GM10266 (cell line): ENCODE results near the gene MAGI3.
"Not testable (repeated sequence)": the region's sequence is repeated elsewhere in the genome, so short reads cannot be mapped to it uniquely, and the experiment has no call there.

Experiments
- DNase-seq: peaks from one replicate; pipeline ENCODE4 v3.0.0; 2012; ENCODE audit errors: extremely low spot score
- TF ChIP-seq, protein P1 (sequence below): IDR thresholded peaks from 2 replicates; pipeline ENCODE4 v1.5.1; 2012; ENCODE audit warnings: mild to moderate bottlenecking, low read depth; ENCODE audit not compliant: control insufficient read depth, insufficient read depth; ENCODE audit errors: missing control alignments

MAGI3 gene

DNA sequence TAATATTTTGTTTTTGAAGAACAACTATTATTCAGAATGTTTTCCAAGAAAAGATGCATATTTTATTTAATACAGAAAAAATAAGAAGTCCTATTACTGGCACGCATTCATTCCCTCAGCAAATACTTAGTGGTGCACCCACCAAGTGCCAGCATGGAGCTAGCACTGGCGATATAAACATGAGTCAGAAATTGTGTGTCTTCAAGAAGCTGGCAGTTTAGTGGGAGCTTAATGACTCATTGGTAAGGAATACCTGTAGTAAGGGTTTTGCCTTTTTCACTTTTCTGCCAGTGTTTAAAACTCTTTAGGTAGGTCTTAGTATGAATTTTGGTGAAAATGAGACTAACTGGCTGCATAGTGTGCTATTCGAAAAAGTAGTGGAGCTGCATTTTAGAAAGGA, 6.3 kb downstream of the MAGI3 start:
- DNase-seq, result no peak
- TF ChIP-seq, protein P1, sequence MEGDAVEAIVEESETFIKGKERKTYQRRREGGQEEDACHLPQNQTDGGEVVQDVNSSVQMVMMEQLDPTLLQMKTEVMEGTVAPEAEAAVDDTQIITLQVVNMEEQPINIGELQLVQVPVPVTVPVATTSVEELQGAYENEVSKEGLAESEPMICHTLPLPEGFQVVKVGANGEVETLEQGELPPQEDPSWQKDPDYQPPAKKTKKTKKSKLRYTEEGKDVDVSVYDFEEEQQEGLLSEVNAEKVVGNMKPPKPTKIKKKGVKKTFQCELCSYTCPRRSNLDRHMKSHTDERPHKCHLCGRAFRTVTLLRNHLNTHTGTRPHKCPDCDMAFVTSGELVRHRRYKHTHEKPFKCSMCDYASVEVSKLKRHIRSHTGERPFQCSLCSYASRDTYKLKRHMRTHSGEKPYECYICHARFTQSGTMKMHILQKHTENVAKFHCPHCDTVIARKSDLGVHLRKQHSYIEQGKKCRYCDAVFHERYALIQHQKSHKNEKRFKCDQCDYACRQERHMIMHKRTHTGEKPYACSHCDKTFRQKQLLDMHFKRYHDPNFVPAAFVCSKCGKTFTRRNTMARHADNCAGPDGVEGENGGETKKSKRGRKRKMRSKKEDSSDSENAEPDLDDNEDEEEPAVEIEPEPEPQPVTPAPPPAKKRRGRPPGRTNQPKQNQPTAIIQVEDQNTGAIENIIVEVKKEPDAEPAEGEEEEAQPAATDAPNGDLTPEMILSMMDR, result no peak

DNA sequence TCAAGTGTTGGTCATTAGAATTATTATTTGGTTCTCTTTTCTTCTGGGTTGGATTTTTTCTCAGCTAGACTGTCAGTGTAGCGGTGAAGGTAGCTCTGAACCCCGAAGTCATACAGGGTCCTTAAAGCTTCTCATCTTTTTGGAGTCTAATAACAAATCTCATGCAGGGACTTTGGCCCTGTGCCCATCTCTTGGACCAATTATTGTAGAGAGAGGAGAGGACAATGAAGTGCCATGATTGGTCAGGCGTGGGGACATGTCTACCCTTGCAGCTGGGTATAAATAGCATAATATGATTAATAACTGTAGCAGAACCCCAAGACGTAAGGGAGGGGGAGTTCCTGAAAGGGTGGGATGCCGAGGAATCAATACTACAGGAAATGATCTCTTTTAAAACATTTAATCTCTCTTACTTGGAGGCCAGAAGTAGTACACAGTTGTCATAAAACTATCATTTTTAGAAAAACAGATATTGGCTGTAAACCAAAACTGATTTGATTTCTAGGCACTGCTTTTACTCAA, 8.8 kb downstream of the MAGI3 start:
- TF ChIP-seq, protein P1, result no peak
- DNase-seq, result no peak

DNA sequence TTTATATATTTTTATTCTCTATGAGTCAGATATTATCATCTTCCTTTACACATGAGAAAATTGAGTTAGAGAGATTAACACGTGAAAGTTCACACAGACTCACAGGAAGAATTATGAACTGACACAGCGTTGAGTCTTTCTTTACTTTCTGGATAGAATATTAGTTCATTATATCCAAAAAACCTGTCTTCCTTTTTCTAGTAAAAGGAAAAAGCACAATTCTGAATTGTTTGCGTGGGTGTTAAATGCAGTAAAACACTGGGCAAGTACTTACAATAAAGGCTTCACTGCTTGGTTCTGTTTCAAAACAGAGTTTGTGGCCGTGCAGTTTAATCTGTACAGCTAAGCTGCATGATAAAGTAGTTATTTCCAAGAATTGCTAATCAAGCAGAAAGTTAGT, 10.8 kb downstream of the MAGI3 start:
- TF ChIP-seq, protein P1, result no peak
- DNase-seq, result no peak

- no peak for DNase-seq
- TF ChIP-seq, protein P1, result no peak
These were observed 11.4 kb downstream of the MAGI3 start for GRCh38 chr1:113401728-113402127.

DNA sequence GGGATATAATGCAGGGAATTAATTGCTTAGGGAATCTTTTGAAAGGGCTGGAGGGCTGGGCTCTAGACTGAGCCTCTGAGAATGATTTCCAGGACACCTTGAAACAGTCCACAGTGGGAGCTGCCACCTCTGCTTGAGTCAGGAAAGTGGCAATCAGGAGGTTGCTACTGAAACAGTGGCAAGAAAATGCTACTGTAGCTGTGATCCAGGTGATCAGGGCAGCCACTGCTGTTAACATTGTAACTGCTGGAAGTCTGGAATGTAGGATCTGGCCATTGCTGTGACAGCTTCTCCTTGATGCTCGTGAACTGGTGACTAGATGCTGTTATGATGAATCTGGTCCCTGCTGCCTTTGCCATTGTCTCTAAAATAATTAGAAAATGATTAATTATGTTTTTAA, 12.8 kb downstream of the MAGI3 start:
- DNase-seq, result no peak
- TF ChIP-seq, protein P1, result no peak

GRCh38 chr1:113405573-113405972, 15.3 kb downstream of the MAGI3 start:
- TF ChIP-seq, protein P1, result no peak
- no peak for DNase-seq

- not testable (repeated sequence) for DNase-seq
These were observed 15.8 kb downstream of the MAGI3 start for GRCh38 chr1:113406149-113406548.

GRCh38 chr1:113409363-113409762, 19.0 kb downstream of the MAGI3 start:
- TF ChIP-seq, protein P1, result no peak
- no peak for DNase-seq

- DNase-seq, result not testable (repeated sequence)
These were observed 21.7 kb downstream of the MAGI3 start for GRCh38 chr1:113412020-113412419.
